MCF 10A (cell line): ENCODE measurements around the gene MYH4. TPM values are rescaled to one million over a fixed set of nuclear protein-coding genes. Genes with fewer than 3 reads are reported as not detected.

Experiments
- BruUV-seq: library from RNA; stranded (reverse); fragments of 400-500 nt; replicated peaks from 2 replicates; lab custom pipeline; 2021; lab: Mats Ljungman, UMichigan
- CTCF ChIA-PET: fragments of 300-600 bp; sonication (Branson Sonifier 250); formaldehyde crosslinking; extraction: SDS; loops from one replicate; lab custom pipeline; 2021; ENCODE audit warnings: antibody characterized with exemption, inconsistent platforms; lab: Yijun Ruan, JAX
- POLR2A ChIA-PET: fragments of 300-600, 350-650 bp; sonication (Branson Sonifier 250); formaldehyde crosslinking; extraction: SDS; loops from one replicate; lab custom pipeline; 2020; ENCODE audit warnings: antibody characterized with exemption, inconsistent platforms; lab: Yijun Ruan, JAX
- DNase-seq: peaks from one replicate; pipeline ENCODE4 v3.0.0-alpha.2; 2018; ENCODE audit not compliant: unreplicated experiment
- H3K27ac Mint-ChIP-seq: one replicate; pipeline ENCODE4 v1.8.0; 2022; ENCODE audit warnings: mild to moderate bottlenecking, low read depth, mixed read lengths; ENCODE audit not compliant: unreplicated experiment
- H3K27me3 Mint-ChIP-seq: one replicate; pipeline ENCODE4 v1.8.0; 2022; ENCODE audit warnings: mixed read lengths; ENCODE audit not compliant: insufficient read depth, unreplicated experiment
- H3K36me3 Mint-ChIP-seq: one replicate; pipeline ENCODE4 v1.8.0; 2022; ENCODE audit warnings: mild to moderate bottlenecking, moderate library complexity, mixed read lengths; ENCODE audit not compliant: insufficient read depth, unreplicated experiment
- H3K4me1 Mint-ChIP-seq: one replicate; pipeline ENCODE4 v1.8.0; 2022; ENCODE audit warnings: mixed read lengths; ENCODE audit not compliant: insufficient read depth, unreplicated experiment
- H3K4me3 Mint-ChIP-seq: one replicate; pipeline ENCODE4 v1.8.0; 2022; ENCODE audit warnings: mild to moderate bottlenecking, moderate library complexity, mixed read lengths; ENCODE audit not compliant: unreplicated experiment
- H3K9me3 Mint-ChIP-seq: one replicate; pipeline ENCODE4 v1.8.0; 2022; ENCODE audit warnings: mixed read lengths; ENCODE audit not compliant: unreplicated experiment
- CTCF ChIP-seq: fragments of 200-600 bp; IDR thresholded peaks from one replicate; pipeline ENCODE4 v1.8.0; 2022; ENCODE audit warnings: antibody characterized with exemption, mild to moderate bottlenecking; ENCODE audit not compliant: unreplicated experiment
- intact Hi-C: fragments of 100-400 bp; cut with micrococcal nuclease; formaldehyde crosslinking; loops from 2 replicates; pipeline ENCODE4 v1.14.1; 2022
- total RNA-seq: library from RNA; stranded (reverse); gene quantifications from 2 replicates; pipeline ENCODE4 v1.2.3, GENCODE V29; 2022

MYH4 gene
- total RNA-seq, 1 experiment from 2014 or later: not detected

- H3K4me3 Mint-ChIP-seq: no peak overlapping the region
- no peaks in the 10 kb centered on the region for H3K9me3 Mint-ChIP-seq
- H3K27ac Mint-ChIP-seq: no peak overlapping the region
- ChIA-PET CTCF (no interaction called here), POLR2A (no interaction called here)
- no TSS peak for BruUV-seq
- intact Hi-C loops: no loop called here
- H3K27me3 Mint-ChIP-seq: peaks cover 66% of the 10 kb centered on the region
- H3K36me3 Mint-ChIP-seq: no peaks in the 10 kb centered on the region
- no peak for TF ChIP-seq CTCF
- no peak for DNase-seq
- no peaks in the 10 kb centered on the region for H3K4me1 Mint-ChIP-seq
These were observed 72.7 kb downstream of the MYH4 start for GRCh38 chr17:10396524-10397163.

DNA sequence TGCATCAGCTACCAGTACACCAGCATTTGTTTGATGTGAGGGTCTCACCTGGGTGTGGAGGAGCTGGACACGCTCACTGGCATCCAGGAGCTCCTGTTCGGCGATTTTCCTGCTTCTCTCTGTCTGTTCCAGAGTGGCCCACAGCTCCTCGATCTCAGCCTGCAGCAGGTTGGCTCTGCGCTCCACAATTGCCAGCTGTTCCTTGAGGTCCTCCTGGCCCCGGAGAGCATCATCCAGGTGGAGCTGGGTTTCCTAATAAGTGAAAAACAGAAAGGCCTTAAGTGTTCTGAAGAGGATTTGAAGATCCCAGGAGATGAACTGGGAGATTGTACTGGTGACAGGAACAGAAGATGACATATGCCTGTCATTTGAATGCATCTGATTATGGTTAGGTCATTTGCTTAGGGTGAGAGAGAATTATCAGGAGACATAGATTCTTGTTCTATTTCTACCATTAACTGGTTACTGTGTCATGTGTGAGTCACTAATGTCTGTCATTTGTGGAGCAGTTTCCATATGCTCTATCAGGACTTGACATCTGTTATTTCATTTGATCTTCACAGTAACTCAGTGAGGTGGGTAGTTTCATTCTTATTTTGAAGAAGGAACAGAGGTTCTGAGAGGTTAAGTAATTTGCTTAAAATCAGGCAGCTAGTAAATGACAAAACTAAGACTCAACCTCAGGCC, 75.0 kb downstream of the MYH4 start:
- Mint-ChIP-seq H3K27me3 (peaks cover 68% of the 10 kb centered on the region), H3K9me3 (no peaks in the 10 kb centered on the region), H3K4me3 (no peak overlapping the region), H3K36me3 (no peaks in the 10 kb centered on the region), H3K27ac (no peak overlapping the region), H3K4me1 (no peaks in the 10 kb centered on the region)
- ChIA-PET CTCF (no interaction called here), POLR2A (no interaction called here)
- intact Hi-C loops: no loop called here
- no peak for DNase-seq
- TF ChIP-seq CTCF: no peak
- no TSS peak for BruUV-seq

Other genes starting within 250 kb of the MYH4 start
- gene MYH13, start 96.6 kb downstream of the MYH4 start, total RNA-seq: not detected in 2 replicates
- gene MYH8, start 47.6 kb downstream of the MYH4 start, total RNA-seq: not detected in 2 replicates
- not detected in 2 replicates for gene MYH1, start 49.0 kb upstream of the MYH4 start, total RNA-seq
- not detected in 2 replicates for gene MYH2, start 80.1 kb upstream of the MYH4 start, total RNA-seq
- gene MYH3, start 187.8 kb upstream of the MYH4 start, total RNA-seq: 1.4 and 2.1 TPM in 2 replicates
- gene SCO1, start 228.0 kb upstream of the MYH4 start, total RNA-seq: 55.8 and 58.8 TPM in 2 replicates
- 8.2 and 9.8 TPM in 2 replicates for gene ADPRM, start 228.0 kb upstream of the MYH4 start, total RNA-seq